BE2C (cell line): ENCODE measurements around the gene RNMT.
A peak's percentile ranks its signal among the peaks of the same experiment; 100 is the strongest.

Experiments used
- DNase-seq: peaks from one replicate; pipeline ENCODE4 v3.0.0-alpha.2; 2020
- H3K27me3 ChIP-seq: fragments of 250-450 bp; sonication (Bioruptor Pico); 2 replicates; pipeline ENCODE4 v1.5.1; 2020; ENCODE audit warnings: mild to moderate bottlenecking
- H3K36me3 ChIP-seq: fragments of 250-450 bp; sonication (Bioruptor Pico); 2 replicates; pipeline ENCODE4 v1.5.1; 2020; ENCODE audit warnings: mild to moderate bottlenecking
- H3K4me1 ChIP-seq: fragments of 250-450 bp; sonication (Bioruptor Pico); 2 replicates; pipeline ENCODE4 v1.5.1; 2020
- H3K4me3 ChIP-seq: 2 replicates; pipeline ENCODE4 v1.5.1; 2011; ENCODE audit warnings: low read depth, low read length
- H3K9me3 ChIP-seq: fragments of 250-450 bp; sonication (Bioruptor Pico); 2 replicates; pipeline ENCODE4 v1.5.1; 2020
- TF ChIP-seq, protein P1 (sequence below): IDR thresholded peaks from 2 replicates; pipeline ENCODE4 v1.5.1; 2012; ENCODE audit warnings: mild to moderate bottlenecking, low read depth, low read length

RNMT gene

DNA sequence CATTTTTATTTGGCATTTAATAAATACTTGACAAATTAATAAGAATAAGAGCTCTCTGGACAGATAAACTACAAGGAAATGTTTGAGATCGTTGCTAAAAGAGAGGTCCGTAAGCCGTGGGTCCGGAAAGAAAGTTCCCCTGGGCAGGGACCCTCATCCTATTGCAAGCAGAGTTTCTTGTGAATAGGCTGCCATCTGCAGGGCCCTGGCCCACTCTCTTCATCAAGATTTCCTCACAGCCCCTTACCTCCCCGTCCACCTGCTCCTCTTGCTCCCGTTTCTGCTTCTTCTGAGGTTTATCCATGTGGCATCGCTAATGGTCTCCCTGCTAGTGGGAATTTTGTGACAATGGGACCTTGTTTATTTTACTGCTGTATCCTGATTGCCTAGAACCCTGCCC, 67.3 kb downstream of the RNMT start:
- TF ChIP-seq, protein P1, sequence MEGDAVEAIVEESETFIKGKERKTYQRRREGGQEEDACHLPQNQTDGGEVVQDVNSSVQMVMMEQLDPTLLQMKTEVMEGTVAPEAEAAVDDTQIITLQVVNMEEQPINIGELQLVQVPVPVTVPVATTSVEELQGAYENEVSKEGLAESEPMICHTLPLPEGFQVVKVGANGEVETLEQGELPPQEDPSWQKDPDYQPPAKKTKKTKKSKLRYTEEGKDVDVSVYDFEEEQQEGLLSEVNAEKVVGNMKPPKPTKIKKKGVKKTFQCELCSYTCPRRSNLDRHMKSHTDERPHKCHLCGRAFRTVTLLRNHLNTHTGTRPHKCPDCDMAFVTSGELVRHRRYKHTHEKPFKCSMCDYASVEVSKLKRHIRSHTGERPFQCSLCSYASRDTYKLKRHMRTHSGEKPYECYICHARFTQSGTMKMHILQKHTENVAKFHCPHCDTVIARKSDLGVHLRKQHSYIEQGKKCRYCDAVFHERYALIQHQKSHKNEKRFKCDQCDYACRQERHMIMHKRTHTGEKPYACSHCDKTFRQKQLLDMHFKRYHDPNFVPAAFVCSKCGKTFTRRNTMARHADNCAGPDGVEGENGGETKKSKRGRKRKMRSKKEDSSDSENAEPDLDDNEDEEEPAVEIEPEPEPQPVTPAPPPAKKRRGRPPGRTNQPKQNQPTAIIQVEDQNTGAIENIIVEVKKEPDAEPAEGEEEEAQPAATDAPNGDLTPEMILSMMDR, result no peak
- H3K36me3 ChIP-seq, result no peaks in the 10 kb centered on the region

DNA sequence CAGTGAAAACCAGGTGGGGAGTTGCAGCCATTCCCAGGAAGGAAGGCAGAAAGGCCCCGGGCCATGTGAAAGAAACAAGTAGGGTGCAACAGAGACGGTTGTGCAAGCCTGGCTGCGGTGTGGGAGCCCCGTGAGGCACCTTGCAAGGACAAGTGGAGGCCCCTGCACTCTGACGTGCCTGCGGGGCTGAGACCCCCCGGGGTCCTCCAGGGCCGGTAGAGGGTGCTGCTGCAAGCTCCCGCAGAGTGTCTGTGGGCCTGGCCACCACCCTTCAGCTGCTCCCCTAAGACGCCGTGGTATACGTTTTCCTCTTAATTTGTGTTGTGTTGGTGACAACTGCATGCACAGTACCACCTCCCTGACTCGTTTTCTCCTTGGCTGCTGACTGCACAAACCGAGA, 70.0 kb downstream of the RNMT start:
- Histone ChIP-seq H3K36me3 (no peaks in the 10 kb centered on the region), H3K4me1 (no peaks in the 10 kb centered on the region), H3K9me3 (no peaks in the 10 kb centered on the region), H3K4me3 (no peak overlapping the region), H3K27me3 (peaks cover 6% of the 10 kb centered on the region; the same call in 1 of the 2 replicates)
- TF ChIP-seq, protein P1, result peak; percentile 29; the same call in 1 of the 2 replicates
- no peak for DNase-seq

More for the DNA sequence above, 67.3 kb downstream of the RNMT start:
- Histone ChIP-seq H3K4me3 (no peak overlapping the region), H3K4me1 (no peaks in the 10 kb centered on the region), H3K9me3 (no peaks in the 10 kb centered on the region), H3K27me3 (no peaks in the 10 kb centered on the region)
- no peak for DNase-seq

DNA sequence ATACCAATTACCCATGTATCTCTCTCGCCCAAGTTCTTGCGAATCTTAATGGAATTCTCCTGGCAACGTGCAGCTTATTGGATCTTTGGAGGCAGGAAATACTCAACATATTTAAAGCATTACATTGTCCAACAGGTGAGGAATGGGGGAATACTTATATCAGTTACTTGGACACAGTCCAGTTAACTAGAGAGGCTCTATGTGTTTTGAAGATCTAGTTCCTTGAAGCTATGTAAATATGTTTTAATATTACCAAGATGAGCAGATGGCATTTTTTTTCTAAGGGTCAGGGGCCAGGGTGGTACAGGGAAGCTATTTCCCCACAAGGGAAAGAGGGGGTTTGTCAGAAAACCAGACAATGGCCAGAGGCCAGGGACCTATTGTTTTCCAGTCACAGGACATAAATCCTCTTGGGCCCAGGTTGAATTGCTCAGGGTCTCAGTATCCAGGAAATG, 70.7 kb downstream of the RNMT start:
- no peak for DNase-seq
- Histone ChIP-seq H3K27me3 (peaks cover 6% of the 10 kb centered on the region; the same call in 1 of the 2 replicates), H3K4me3 (no peak overlapping the region), H3K36me3 (no peaks in the 10 kb centered on the region), H3K4me1 (no peaks in the 10 kb centered on the region), H3K9me3 (no peaks in the 10 kb centered on the region)
- TF ChIP-seq, protein P1, result no peak

DNA sequence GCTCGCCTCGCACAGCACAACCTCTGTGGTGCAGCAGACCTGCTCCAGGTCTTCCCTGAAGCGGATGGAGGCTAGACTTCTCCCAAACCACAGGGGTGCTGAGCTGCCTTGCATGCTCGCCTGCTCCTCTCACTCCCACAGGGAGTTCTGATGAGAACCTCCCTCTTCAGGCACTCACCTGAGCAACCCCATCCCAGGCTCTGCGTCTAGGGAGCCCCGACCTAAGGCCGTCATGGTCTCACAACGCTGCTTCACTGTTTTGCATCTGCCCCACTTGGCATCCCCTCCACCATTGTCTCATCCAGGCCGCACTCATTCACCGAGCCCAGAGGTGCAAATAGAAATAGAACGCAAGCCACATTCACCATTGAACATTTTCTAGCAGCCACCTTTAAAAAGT, 72.9 kb downstream of the RNMT start:
- TF ChIP-seq, protein P1, result no peak
- Histone ChIP-seq H3K36me3 (no peaks in the 10 kb centered on the region), H3K4me3 (no peak overlapping the region), H3K9me3 (no peaks in the 10 kb centered on the region), H3K4me1 (no peaks in the 10 kb centered on the region), H3K27me3 (peaks cover 6% of the 10 kb centered on the region; the same call in 1 of the 2 replicates)
- DNase-seq, result no peak

DNA sequence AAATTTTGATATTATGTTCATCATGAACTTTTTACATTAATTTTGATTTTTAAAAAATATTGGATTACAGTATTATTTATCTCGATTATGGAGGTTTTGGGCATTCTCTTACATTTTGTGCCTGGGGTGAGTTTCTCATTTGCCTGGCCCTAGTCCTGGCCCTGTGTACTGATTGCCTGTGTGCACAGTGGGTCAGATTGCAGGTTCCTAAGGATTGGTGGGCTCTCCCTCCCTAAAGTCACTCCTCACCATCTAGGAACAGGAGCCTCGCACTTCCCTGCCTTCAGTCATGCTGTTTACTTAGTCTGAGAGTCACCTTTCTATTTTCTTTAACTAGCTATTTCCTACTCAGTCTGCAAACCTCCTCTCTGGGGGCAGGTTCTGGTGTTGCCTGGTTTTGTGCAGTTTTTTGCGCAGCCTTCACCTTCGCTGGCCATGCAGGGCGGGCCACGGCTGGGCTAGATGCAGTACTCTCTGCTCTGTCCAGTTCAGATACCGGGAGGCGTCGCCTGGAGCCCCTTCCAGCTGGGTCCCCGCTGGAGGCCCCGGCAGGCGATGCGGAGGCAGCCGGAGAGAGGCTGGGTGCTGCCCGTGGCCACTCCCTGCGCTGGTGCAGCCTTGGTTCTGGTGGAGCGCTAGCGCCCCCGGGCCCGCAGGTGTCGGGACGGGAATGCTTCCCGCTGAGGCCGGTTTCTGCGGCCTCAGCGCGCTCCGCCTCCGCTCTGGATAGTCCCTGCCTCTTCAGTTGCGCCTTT, 74.2 kb downstream of the RNMT start:
- no peaks in the 10 kb centered on the region for H3K36me3 ChIP-seq
- no peaks in the 10 kb centered on the region for H3K9me3 ChIP-seq
- H3K4me1 ChIP-seq, result no peaks in the 10 kb centered on the region
- H3K4me3 ChIP-seq, result no peak overlapping the region; the same call in 1 of the 2 replicates
- H3K27me3 ChIP-seq, result peaks cover 6% of the 10 kb centered on the region; the same call in 1 of the 2 replicates
- TF ChIP-seq, protein P1, result peak; percentile 45
- peak; percentile 57 for DNase-seq

DNA sequence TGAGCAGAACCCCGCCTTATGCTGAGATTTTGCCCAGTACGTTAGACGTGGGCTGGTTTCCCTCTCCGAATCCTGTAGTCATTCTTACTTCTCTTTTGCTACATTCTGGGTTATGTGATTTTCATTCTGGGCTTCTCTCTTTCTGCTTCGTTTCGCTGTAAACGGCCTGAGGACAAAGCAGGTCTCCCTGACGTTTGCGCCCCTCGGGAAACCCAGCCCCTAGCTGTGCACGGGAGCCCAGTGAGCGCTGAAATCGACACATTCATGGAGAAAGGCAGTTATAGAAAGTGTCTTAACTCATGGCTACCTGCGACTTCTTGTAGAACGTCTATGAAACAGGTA, 74.8 kb downstream of the RNMT start:
- H3K36me3 ChIP-seq, result no peaks in the 10 kb centered on the region
- H3K27me3 ChIP-seq, result peaks cover 6% of the 10 kb centered on the region; the same call in 1 of the 2 replicates
- no peaks in the 10 kb centered on the region for H3K9me3 ChIP-seq
- no peak overlapping the region; the same call in 1 of the 2 replicates for H3K4me3 ChIP-seq
- no peaks in the 10 kb centered on the region for H3K4me1 ChIP-seq
- TF ChIP-seq, protein P1, result no peak
- DNase-seq, result no peak
